HG02885 (cell line): ENCODE data around the gene SRD5A1.
A peak's percentile ranks its signal among the peaks of the same experiment; 100 is the strongest.
"Not testable (repeated sequence)": the region's sequence is repeated elsewhere in the genome, so short reads cannot be mapped to it uniquely, and the experiment has no call there.

Experiments
- ATAC-seq: cut with Tn5 transposase; IDR thresholded peaks from one replicate; pipeline ENCODE4 v1.9.1; 2021; ENCODE audit warnings: mild to moderate bottlenecking; ENCODE audit not compliant: unreplicated experiment, poor library complexity

Gene SRD5A1

GRCh38 chr5:6638236-6638635 lies 5.0 kb downstream of the SRD5A1 start:
- no peak for ATAC-seq

DNA sequence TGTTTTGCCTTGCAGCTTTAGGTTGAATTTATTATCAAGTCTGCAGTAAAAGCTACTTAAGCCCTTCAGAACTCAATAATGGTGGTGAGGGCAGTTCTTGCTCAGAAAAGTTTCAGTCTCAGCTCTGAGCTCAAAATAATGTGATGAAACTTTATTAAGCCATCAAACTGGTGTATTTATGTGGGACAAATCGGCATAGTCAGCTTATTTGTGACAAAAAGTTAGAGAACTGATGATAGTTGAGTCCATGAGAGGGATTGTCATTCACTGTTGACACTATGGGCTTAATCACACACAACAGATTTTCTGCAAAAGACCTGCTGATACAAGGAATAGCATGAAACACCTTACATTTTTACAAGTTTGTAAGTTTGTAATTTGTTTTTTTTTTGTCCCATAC lies 9.4 kb downstream of the SRD5A1 start:
- ATAC-seq: no peak

DNA sequence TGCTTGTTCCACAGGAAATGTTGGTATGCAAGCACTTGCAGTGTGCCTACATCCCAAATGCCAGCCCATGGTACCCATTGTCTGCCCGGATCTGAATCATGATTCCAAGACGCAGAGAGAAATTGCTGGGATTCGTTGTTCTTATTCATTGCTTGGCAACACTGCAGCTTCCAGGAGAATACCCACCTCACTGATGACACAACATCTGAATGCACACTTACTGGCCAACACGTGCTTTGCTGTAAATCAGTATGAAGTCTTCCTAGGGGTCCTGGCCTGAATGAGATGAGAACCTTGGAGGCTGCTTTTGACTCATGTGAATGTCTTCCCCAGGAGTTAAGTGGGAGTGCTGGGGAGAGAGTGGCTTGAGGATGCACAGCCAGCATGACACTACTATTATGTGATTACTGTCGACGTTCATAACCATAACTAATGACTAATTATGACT lies 11.6 kb downstream of the SRD5A1 start:
- no peak for ATAC-seq

- ATAC-seq: not testable (repeated sequence)
Observed at GRCh38 chr5:6645571-6646362, 12.5 kb downstream of the SRD5A1 start.

- no peak for ATAC-seq
Observed at GRCh38 chr5:6649186-6649585, 15.9 kb downstream of the SRD5A1 start.

- ATAC-seq: no peak
Observed at GRCh38 chr5:6649681-6650080, 16.4 kb downstream of the SRD5A1 start.

DNA sequence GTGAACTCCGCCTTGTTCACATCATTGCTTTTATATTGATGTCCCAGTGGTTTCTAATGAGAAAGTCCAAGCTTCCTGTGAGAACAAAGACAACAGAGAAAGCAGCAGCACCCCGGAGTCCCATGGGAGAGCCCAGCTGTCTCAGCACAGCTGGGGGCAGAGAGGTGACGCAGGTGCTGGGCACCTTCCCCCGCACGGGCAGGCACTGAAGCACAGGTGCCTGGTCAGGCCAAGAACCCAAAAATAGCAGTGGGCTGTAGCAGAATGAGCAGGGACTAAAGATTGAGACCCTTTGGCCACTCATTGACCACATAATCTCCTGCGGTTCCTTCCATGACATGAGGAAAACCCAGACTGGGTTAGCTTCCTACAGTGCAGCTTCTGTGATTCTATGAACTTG lies 18.8 kb downstream of the SRD5A1 start:
- ATAC-seq: peak; percentile 95

- no peak for ATAC-seq
Observed at GRCh38 chr5:6655432-6655831, 22.2 kb downstream of the SRD5A1 start.

DNA sequence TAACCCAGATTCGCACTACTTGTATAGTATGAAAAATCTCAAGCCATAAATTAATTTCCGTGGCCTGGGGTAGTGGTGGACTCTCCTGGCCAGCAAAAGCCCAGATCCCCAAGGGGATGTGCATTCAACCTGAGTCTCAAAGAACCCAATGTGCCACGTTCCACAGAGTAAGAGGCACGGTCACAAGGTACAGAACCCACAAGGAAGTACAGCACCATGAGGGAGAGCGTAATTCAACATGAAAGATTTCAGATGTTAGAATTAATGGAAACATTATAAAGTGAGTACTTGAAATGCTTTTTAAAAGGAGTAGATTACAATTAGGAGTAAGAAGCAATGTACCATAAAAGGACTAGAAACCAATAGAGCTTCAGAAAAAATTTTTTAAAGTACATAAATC lies 23.4 kb downstream of the SRD5A1 start:
- no peak for ATAC-seq

DNA sequence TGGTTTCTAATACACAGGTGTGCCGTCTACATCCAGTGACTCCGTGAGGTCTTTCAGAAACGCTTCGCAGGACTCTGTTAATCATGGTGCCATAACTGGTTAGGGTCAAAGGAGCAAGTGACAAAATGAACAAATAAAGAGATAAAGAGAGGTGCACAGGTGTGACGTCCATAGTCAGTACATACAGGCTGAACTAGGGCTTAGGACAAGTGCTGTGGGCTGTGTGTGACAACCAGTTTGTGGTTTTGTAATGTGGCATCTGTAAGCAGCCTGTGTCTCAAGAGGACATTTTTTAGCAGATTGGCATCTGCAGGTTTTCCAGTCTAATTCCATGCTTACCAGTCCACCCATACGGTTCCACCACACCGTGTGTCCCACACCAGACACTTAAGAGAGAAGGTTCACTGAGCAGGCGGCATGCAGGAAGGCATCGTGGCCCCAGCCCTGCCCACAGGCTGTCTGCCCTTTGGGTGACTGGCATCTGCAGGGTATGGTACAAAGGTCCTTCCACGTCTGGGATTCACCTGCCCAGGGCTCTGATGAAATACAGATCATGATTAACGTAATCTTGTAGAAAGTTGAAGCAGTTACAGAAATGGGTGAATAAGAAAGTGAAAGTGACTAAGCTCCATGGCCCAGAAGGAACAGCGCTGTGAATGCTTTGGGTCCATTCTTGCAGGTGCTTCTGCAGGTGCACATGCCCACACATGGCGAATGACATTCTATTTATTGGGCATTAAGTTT lies 26.9 kb downstream of the SRD5A1 start:
- ATAC-seq: peak; percentile 86

DNA sequence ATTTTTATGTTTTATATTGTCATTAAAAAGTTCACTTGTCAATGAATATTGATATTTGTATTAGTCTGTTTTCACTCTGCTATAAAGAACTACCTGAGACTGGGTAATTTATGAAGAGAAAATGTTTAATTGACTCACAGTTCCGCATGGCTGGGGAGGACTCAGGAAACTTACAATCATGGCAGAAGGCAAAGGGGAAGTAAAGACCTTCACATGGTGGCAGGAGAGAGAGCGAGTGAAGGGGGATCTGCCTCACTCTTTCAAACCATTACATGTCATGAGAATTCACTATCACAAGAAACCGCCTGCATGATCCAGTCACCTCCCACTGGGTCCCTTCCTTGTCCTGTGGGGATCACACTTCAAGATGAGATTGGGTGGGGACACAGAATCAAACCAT lies 27.4 kb downstream of the SRD5A1 start:
- peak; percentile 62 for ATAC-seq

GRCh38 chr5:6666762-6667161 lies 33.5 kb downstream of the SRD5A1 start:
- no peak for ATAC-seq

GRCh38 chr5:6667648-6668047 lies 34.4 kb downstream of the SRD5A1 start:
- no peak for ATAC-seq

- ATAC-seq: not testable (repeated sequence)
Observed at GRCh38 chr5:6668717-6669116, 35.5 kb downstream of the SRD5A1 start.

DNA sequence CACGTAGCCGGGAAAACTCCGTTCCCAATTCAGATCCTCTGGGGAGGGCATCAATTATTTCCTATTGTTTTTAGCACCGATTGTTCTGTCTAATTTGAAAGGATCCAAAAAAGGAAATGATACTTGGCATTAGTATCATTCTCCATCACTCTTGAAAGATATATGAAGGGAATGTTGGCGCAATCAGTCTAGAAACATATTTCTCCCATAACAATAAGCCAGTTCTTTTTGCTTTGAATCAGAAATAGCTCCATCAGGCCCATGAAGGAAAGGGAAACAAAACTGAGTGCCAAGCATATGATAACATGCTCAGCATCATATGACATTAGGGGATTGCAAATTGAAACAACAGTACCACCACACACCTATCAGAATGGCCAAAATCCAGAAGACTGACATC lies 39.8 kb downstream of the SRD5A1 start:
- no peak for ATAC-seq

GRCh38 chr5:6673963-6674362 lies 40.7 kb downstream of the SRD5A1 start:
- ATAC-seq: no peak

- ATAC-seq: no peak
Observed at GRCh38 chr5:6674421-6674820, 41.2 kb downstream of the SRD5A1 start.

- no peak for ATAC-seq
Observed at GRCh38 chr5:6674886-6675285, 41.6 kb downstream of the SRD5A1 start.

GRCh38 chr5:6675784-6676491 lies 42.7 kb downstream of the SRD5A1 start:
- no peak for ATAC-seq

- ATAC-seq: no peak
Observed at GRCh38 chr5:6676702-6677101, 43.5 kb downstream of the SRD5A1 start.

DNA sequence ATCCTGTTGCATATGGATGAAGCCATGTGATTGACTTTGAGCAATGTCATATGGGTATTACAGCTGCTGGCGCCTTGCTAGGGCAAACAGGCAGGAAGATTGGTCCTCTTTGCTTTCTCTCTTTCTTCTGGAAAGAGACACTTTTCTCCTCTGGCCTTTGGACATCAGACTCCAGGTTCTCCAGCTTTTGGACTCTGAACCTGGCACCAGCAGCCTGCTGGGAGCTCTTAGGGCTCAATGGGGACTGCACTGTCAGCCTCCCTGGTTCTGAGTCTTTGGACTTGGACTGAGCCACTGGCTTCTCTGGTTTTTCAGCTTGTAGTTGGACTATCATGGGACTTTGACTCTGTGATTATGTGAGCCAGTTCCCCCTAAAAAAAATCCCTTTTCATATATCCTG lies 45.1 kb downstream of the SRD5A1 start:
- ATAC-seq: no peak
